NCI-H1105 treated with DMSO at 0.1 percent for 48 hours (cell line): Measurements from ENCODE around the gene DCLK1.

Source experiments
- DNase-seq: peaks from one replicate; lab custom pipeline; 2025; lab: John Stamatoyannopoulos, UW

DCLK1 gene

DNA sequence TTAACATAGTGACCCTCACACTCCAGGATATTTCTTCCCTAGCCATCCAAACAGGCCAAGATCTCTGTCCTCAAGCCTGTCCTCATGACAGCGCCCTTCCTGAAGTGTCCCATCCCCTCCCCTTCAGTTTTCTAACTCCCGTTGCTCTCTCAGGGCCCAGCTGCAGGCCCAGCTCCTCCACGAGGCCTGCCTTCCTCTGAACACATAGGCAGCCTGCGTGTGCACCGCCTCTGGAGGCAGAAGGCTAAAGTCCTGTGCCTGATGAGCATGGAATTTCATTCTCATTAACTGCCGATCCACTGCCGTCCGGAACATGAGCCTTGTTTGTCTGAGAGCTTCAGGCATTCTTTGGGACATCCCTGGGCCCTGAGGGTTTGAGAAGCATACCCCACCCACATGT lies 306.4 kb downstream of the DCLK1 start:
- DNase-seq = no peak

- DNase-seq = no peak
Observed at GRCh38 chr13:35824395-35824794, 306.8 kb downstream of the DCLK1 start.

DNA sequence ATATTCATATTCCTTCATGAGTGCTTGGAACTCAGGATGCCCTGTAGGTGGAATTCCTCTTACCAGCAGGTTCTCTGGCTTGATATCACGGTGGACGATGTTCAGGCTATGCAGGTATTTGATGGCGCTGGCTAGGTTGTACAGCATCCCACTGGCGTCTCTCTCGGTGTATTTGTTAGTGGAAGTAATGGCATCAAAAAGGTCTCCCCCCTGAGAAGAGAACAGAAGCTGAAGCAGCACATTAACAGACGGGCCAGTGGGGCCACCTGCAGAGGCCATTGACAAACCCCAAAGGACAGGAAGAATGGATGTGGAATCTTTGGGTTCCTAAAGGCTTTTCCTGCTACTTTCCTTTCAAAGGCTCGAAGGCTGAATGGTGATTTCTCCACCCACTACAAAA lies 308.5 kb downstream of the DCLK1 start:
- no peak for DNase-seq

DNA sequence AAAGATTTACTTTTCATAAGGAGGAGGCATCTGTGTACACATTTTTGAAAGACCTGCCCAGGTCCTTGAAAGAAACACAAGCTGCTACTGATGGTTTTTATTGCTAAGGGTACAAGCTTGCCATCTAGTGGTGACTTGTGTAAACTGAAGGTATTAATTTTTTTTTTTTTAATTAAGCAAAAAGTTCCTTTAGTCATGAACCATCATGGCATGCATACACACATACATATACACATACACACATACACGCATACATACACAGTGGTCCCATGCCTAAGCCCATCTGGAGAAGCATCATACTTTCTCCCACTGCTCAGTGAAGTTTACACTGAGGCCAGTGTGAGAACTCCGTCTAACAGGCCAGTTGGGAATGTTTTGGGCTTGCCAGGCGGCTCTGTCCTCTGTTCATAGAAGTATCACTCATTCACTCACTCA lies 312.5 kb downstream of the DCLK1 start:
- peak; percentile 36 for DNase-seq

GRCh38 chr13:35817642-35818607 lies 313.3 kb downstream of the DCLK1 start:
- no peak for DNase-seq

GRCh38 chr13:35814605-35815011 lies 316.6 kb downstream of the DCLK1 start:
- DNase-seq = peak; percentile 57

DNA sequence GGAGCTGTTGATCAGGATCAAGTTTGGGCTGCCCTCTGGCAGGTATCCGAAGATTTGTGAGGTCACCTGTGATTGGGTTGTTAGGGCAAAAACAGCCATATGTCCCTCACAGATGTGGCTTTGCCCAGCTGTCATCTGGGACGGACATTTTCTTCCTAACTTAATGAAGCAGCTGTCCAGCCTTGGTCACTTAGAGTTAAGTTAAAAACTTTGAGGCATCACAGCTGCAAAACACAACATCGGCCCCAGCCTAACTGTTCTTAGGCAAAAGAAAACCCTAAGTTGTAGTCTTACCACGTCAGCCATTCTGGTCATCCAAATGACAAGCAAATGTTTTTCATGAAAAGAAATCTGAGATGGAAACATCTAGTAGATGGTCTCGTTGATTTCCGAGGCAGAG lies 318.4 kb downstream of the DCLK1 start:
- no peak for DNase-seq

DNA sequence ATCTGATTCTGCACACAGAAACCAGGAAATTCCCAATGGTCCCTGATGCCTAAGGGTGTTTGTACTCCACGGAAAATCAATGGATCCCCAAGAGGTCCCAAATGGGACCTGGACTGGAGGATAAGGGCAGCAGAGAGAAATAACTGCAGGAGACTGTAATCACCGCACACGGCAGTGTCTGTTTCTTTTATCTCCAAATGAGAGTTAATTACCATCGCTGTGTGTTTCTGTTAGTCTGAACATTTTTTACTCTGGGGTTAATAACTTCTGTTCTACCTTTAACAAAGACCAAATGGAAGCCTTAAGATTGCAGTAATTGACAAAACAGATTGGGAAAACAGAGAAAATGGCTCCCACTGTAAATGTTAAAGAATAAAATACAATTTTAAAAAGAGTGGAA lies 320.9 kb downstream of the DCLK1 start:
- DNase-seq = no peak

GRCh38 chr13:35808846-35809245 lies 322.3 kb downstream of the DCLK1 start:
- no peak for DNase-seq

GRCh38 chr13:35804901-35805300 lies 326.3 kb downstream of the DCLK1 start:
- DNase-seq = no peak

DNA sequence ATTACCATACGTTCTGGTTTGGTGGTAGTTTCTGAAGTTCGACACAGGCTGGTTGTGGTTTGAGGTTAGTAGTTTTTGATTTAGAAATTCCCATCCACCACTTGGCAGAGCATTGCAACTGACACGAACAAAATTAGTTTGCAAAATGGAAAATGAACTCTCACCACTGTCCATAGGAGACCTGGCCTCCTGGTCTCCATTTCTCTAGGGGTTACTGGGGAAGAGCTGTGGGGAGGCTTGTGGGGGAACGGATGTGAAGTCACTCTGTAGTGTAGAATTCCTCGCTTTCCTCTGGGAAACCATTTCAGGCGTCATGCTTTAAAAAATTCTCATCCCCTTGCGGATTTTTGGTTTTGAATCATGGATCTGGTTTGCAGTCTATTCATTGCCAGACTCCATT lies 333.2 kb downstream of the DCLK1 start:
- DNase-seq = no peak

- DNase-seq = no peak
Observed at GRCh38 chr13:35797244-35797643, 333.9 kb downstream of the DCLK1 start.

GRCh38 chr13:35796623-35797022 lies 334.6 kb downstream of the DCLK1 start:
- DNase-seq = no peak

DNA sequence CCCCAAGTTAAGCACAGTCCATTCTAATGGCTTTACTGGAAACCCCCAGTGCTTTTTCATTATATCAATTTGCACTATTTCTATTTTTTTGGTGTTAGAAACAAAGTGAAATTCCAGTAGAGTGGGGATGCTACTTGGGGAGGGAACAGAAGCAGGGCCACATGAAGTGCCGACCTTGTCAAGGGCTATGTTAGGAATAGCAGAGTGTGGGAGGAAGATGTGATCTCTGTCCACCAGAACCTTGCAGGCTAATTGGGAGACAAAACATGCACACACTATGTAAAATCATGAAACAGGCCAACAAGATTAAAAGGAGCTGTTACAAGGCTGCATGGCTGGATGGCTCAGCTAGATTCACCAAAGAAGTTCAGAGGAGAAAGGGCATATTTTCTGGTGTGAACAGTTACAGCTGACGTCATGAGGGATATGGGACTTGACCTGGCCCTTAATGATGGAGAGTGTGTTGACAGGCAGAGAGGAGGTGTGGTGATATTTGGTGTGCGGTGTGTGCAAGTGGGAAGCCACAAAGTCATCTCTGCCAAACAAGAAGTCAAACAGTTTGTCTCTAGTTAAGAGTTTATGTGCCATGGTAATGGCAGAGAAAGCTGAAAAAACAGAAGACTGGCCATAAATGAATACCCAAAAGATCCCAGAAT lies 336.3 kb downstream of the DCLK1 start:
- no peak for DNase-seq

DNA sequence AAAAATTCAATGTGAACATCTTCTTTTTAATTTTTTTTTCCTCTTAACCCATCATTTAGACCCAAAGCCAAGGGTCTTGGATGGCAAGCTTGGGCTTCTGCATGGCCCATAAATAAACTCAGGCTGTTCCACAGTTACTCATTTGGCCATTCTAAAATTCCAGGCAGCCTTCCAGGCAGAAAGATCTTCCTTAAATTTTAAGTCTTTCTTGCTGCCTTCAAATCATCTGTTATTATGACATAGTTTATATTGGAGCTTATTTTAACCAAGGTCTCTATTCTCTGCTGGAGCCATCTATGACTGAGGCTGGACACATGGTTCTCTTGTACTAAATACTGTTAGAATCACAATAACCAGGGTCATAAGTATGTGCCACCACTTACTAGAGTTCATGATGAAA lies 337.4 kb downstream of the DCLK1 start:
- DNase-seq = no peak

DNA sequence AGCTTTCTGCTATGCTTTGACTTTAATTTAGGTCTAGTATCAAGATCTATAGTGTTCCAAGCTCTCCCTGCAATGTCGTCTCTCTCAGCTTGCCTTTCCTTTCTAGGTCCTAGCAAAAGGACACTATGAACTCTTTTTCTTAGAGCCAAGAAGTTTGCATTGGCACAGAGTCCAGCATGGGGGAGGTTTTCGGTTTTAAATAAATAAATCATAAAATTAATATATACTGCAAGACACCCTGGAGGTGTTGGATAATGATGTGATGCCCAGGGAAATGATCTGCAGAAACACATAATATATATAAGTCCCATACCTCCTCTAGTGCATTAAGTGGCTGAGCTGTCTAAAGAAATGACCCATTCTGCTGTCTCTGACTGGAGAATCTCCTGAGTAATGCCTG lies 338.3 kb downstream of the DCLK1 start:
- DNase-seq = no peak

DNA sequence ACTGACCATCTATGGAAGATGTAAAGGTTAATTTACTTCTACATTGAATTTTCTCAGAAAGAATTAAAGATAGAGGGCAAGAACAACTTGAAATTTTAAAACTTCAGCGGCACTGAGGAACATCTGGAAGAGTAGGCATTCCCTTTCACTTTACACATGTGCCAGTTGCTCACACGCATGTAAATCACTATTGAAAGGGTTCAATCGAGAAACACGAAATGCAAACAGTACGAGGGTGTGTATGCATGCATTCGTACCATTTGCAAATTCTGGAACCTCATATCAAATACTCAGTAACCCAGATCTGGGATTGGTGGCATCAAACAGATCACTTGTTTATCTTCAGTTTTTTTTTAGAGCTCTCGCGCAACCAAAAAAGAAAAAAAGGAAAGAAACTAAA lies 339.2 kb downstream of the DCLK1 start:
- DNase-seq = no peak

- DNase-seq = no peak
Observed at GRCh38 chr13:35791184-35791851, 339.9 kb downstream of the DCLK1 start.

GRCh38 chr13:35789335-35790165 lies 341.6 kb downstream of the DCLK1 start:
- peak; percentile 35 for DNase-seq

- no peak for DNase-seq
Observed at GRCh38 chr13:35787937-35788336, 343.2 kb downstream of the DCLK1 start.

DNA sequence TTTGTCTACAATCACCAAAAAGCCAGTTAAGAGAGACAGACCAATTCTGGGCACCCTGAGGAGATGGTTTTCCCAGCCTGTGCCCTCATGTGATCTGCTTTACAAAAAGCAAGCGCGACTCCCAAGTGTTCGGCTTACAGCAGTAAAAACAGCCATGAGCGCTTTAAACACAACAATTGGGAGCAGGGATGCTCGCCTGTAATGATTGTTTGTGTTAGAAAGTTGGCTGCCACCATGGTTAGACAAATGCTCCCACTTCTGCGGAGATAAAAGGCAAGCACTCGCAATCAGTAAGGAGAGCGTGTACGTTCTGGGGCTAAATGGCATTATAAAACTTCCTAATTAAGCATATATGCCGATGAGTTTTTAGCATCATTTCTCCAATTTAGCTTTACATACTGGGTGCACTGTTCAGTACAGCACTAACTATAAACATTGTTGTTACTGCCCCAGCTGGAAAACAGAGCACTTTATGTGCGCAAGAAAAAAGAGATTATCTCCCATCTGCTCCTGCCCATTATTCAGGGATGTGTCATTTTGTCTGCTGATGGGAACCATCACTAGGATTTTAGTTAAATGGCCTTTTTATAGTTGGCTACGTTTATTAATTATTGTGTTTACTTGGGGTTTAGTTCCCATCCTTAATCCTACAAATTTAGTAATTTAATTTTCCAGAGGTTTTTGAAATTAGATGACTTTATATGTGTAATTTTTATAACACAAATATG lies 345.4 kb downstream of the DCLK1 start:
- peak; percentile 64 for DNase-seq
